GM10266 (cell line): ENCODE data around the gene WRAP73.

ENCODE experiments used
- DNase-seq: peaks from one replicate; pipeline ENCODE4 v3.0.0; 2012; ENCODE audit errors: extremely low spot score
- CTCF ChIP-seq: IDR thresholded peaks from 2 replicates; pipeline ENCODE4 v1.5.1; 2012; ENCODE audit warnings: mild to moderate bottlenecking, low read depth; ENCODE audit not compliant: control insufficient read depth, insufficient read depth; ENCODE audit errors: missing control alignments

The WRAP73 gene

GRCh38 chr1:3664700-3665375, 14.9 kb upstream of the WRAP73 start:
- no peak for DNase-seq
- TF ChIP-seq CTCF = no peak

- TF ChIP-seq CTCF = no peak
- no peak for DNase-seq
Observed at GRCh38 chr1:3663999-3664699, 14.2 kb upstream of the WRAP73 start.

- no peak for DNase-seq
- TF ChIP-seq CTCF = no peak
Observed at GRCh38 chr1:3662080-3662671, 12.3 kb upstream of the WRAP73 start.

GRCh38 chr1:3661631-3662030, 11.7 kb upstream of the WRAP73 start:
- TF ChIP-seq CTCF = no peak
- no peak for DNase-seq

- no peak for DNase-seq
- TF ChIP-seq CTCF = no peak
Observed at GRCh38 chr1:3660704-3661103, 10.8 kb upstream of the WRAP73 start.

GRCh38 chr1:3659093-3659492, 9.2 kb upstream of the WRAP73 start:
- no peak for TF ChIP-seq CTCF
- no peak for DNase-seq

- no peak for TF ChIP-seq CTCF
- DNase-seq = no peak
Observed at GRCh38 chr1:3658231-3658615, 8.3 kb upstream of the WRAP73 start.
